Measurements from ENCODE around the gene CST3. TPM values are rescaled to one million over a fixed set of nuclear protein-coding genes. Genes with fewer than 3 reads are reported as not detected.
"Not testable (repeated sequence)": the region's sequence is repeated elsewhere in the genome, so short reads cannot be mapped to it uniquely, and the experiment has no call there.

CST3 gene
- 100 to 1,000 TPM; 128 to 220 (median 157) TPM for polyA plus RNA-seq (ENCODE audit: insufficient read depth in 1 of 5, insufficient read length in 5 of 5, low replicate concordance in 1 of 5)
- long read RNA-seq, donor 1, transcript CST3-201 (3 exons, 873 nt) = major isoform, 400 of 605 reads
- long read RNA-seq, donor 1, partial matches to known transcripts = 196 of 605 reads
- long read RNA-seq, donor 1, other reads (novel, unspliced or antisense) = 9 of 605 reads
- long read RNA-seq, donor 2, transcript CST3-201 (3 exons, 873 nt) = major isoform, 106 of 159 reads
- long read RNA-seq, donor 2, partial matches to known transcripts = 52 of 159 reads
- long read RNA-seq, donor 2, other reads (novel, unspliced or antisense) = 0 of 159 reads
- long read RNA-seq, donor 3, transcript CST3-201 (3 exons, 873 nt) = major isoform, 234 of 328 reads
- long read RNA-seq, donor 3, partial matches to known transcripts = 88 of 328 reads
- long read RNA-seq, donor 3, other reads (novel, unspliced or antisense) = 6 of 328 reads
- long read RNA-seq, donor 4, transcript CST3-201 (3 exons, 873 nt) = major isoform, 141 of 198 reads
- long read RNA-seq, donor 4, partial matches to known transcripts = 57 of 198 reads
- long read RNA-seq, donor 4, other reads (novel, unspliced or antisense) = 0 of 198 reads
- long read RNA-seq, donor 5, transcript CST3-201 (3 exons, 873 nt) = major isoform, 261 of 373 reads
- long read RNA-seq, donor 5, partial matches to known transcripts = 102 of 373 reads
- long read RNA-seq, donor 5, other reads (novel, unspliced or antisense) = 10 of 373 reads
- long read RNA-seq, donor 6, transcript CST3-201 (3 exons, 873 nt) = major isoform, 243 of 343 reads
- long read RNA-seq, donor 6, partial matches to known transcripts = 86 of 343 reads
- long read RNA-seq, donor 6, other reads (novel, unspliced or antisense) = 14 of 343 reads
- long read RNA-seq, donor 7, transcript CST3-201 (3 exons, 873 nt) = major isoform, 143 of 211 reads
- long read RNA-seq, donor 7, partial matches to known transcripts = 61 of 211 reads
- long read RNA-seq, donor 7, other reads (novel, unspliced or antisense) = 6 of 211 reads
- long read RNA-seq, donor 8, transcript CST3-201 (3 exons, 873 nt) = major isoform, 82 of 101 reads
- long read RNA-seq, donor 8, partial matches to known transcripts = 19 of 101 reads
- long read RNA-seq, donor 8, other reads (novel, unspliced or antisense) = 0 of 101 reads

- peak; percentile 73 to 76 for DNase-seq
Observed at GRCh38 chr20:23637282-23638221, at the start of gene CST3. TSS of gene CST3 (minus strand) at chr20:23637955. CDS start at chr20:23637862, 93 bp downstream.

DNA sequence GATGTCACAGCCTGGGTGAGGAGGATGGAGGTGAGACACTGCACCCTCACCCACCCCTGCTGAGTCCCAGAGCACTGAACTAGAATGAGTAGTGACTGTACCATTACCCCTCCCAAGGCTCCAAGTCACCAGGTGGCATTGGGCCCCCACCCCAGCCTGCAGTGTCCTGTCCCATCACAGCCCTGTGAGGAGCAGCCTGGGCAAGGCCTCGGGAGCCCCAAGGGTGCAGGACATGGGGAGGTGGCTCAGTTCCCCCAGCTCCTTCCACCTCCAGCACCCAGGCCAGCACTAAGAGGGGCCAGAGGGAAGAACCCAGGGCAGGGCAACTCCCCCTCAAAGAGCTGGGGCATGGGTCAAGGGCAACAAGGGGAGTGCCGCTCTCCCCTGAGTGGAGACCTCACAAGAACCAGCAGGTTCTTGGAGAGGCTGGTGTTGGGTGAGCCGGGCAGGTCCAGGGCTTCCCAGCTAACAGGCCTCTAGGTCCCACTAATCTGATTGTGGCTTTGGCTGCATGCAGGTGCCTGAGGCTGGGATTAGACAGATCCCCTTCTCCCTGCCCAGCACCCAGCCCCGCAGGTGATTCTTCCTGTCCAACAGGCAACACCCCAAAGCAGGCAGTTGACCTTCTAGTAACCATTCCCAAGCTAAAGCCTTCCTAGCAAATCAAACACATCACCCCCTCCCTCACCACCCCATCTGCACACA lies 48.4 kb upstream of the CST3 start:
- no peak for DNase-seq

GRCh38 chr20:23685529-23685896 lies 47.8 kb upstream of the CST3 start:
- DNase-seq = not testable (repeated sequence)

GRCh38 chr20:23684261-23684660 lies 46.5 kb upstream of the CST3 start:
- no peak for DNase-seq

- DNase-seq = no peak
Observed at GRCh38 chr20:23683807-23684206, 46.1 kb upstream of the CST3 start.

- no peak for DNase-seq
Observed at GRCh38 chr20:23683281-23683680, 45.5 kb upstream of the CST3 start.

GRCh38 chr20:23680146-23680545 lies 42.4 kb upstream of the CST3 start:
- DNase-seq = no peak

DNA sequence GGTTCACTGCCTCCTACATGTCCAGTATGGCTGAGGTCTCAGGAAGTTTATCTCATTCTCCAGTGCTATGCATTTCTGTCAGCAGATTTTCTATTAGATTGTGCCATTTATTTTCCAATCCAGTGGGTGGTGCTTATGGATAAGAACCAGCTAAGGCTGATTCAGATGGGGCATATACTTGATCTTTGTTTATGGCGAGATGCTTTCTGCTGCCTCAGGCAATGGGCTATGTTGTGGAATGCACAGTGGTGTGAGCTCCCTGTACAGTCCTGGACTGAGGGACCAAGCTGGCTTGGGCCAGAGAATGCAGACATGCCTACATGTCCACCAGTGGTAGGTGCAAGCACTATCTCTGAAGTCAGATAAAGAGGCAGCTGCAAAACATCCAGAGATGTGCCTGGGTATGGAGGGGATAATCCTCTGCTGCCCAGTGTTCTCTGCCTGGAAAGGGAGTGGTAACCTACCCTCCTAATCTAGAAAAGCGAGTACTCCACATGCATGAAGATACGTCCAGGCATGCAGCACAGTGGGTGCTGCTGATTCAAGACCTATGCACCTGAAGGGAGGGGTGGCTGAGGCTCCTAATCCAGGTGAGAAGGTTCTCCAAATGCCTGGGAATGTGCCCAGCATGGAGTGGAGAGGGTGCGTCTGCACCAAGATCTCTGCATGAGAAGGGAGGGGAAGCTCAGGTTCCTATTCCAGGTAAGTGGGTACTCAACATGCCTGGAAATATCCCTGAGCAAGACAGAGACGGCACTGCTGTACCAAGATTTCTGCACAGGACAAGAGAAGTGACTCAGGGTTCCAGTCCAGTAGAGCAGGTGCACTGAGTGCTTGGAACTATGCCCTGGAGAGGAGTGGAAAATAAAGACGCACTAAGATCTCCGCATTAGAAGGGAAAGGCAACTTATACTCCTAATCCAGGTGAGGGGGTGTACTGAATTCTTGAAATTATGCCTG lies 41.7 kb upstream of the CST3 start:
- DNase-seq = no peak

- no peak for DNase-seq
Observed at GRCh38 chr20:23673209-23673608, 35.5 kb upstream of the CST3 start.

DNA sequence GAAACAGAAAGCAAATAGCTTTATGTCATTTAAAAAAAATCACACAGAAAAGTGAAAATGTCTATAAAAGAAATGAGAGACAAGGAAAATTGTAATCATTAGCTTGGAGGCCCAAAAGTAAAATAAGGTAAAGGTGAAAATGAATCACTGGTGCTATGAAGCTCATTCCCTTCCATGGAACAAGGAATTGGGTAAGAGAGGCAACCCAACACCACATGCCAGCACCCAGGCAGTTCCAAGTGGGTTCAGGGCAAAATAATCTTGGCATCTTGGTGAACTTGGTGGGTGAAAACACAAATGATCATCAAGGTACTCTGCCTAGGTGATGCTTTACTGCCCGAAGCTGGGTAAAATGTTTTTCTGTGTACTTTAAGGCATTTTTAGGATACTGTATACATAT lies 34.4 kb upstream of the CST3 start:
- no peak for DNase-seq

DNA sequence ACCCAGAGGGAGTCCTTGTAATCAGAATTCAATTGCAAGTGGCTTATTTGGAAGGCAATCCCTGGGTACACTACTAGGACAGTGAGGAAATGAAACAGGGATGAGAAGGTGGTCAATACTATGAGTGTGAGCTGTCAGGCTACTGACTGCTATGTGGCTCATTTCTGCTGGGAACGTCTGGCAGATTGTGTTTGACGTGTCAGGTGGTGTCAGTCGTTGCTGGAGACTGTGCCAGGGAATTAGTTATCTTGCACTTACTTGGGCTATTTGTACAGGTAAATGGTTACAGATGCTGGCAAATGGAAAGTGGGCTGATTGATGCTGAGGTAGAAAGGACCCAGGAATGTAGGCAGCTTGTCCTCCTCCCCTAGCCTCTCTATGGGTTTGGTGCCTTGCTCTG lies 33.7 kb upstream of the CST3 start:
- DNase-seq = no peak

- DNase-seq = no peak
Observed at GRCh38 chr20:23670361-23670760, 32.6 kb upstream of the CST3 start.

DNA sequence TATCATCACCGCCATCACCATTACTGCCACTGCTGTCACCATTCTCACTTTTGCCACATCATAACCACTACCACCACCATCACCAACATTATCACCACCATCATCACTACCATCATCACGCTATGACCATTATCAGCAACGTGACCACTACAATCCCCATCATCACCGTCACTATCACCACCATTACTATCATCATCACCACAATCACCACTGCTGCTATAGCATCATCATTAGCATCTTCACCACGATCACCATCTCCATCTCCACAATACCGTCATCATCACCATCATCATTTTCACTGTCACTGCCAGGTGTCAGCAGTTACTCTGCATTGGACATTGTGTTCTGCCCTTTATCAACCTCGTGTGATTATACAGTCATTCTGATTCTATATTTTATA lies 32.1 kb upstream of the CST3 start:
- DNase-seq = no peak

DNA sequence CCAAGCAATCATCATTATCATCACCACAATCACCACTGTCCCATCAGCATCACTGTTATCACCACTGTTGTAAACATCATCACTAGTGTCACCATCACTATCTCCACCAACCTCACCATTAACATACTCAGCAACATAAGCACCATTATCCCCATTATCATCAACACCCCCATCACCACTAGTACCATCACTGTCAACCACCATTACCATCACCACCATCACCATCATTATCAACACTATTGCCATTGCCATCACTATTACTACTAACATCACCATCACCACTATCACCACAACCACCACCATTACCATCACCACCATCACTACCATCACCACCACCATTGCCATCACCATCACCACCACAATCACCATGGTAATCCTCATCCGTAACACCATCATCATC lies 31.6 kb upstream of the CST3 start:
- DNase-seq = no peak

- peak; percentile 17 to 33 for DNase-seq
Observed at GRCh38 chr20:23668477-23668951, 30.8 kb upstream of the CST3 start.

DNA sequence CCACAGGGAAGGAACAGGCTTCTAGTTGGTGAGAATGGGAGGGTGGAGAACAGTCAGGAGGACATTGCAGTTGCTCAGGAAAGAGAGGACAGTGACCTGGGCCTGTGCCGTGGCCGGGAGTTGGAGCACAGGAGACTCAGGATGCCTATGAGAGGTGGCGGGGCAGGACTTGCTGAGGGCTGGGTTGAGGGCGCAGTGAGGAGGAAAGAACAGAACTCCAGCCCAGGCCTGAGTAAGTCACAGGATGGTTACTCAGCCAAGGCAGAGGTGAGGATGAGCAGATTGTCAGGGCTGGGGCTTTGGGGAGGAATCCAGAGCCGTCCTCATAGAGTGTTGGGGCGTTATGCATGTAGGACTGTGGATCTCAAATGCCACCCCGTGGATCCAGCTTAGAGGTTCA lies 29.9 kb upstream of the CST3 start:
- DNase-seq = no peak

DNA sequence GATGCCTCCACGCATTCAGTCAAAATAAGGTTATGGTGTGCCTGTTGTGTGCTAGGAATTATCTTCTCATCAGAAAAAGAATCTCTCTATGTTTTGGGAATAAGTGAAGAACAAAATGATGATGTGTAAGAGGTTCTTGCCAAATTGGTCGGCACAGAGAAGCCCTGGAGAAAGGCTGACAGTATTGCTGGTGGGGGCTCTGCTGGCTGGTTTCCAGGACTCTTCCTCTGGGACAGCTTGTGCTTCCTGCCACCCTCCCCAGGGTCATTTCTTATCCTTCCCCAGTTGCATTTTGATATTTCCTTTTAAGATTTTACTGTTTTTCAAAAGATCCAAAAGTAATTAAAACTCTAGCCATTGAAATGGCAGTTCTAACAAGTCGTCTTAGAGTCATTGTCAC lies 28.9 kb upstream of the CST3 start:
- DNase-seq = no peak

- DNase-seq = no peak
Observed at GRCh38 chr20:23666189-23666588, 28.4 kb upstream of the CST3 start.

GRCh38 chr20:23664954-23665353 lies 27.2 kb upstream of the CST3 start:
- no peak for DNase-seq

Measured in right lung (tissue), 10 donors.